Right cardiac atrium (tissue), 5 donors: ENCODE data around the gene AHDC1. TPM values are rescaled to one million over a fixed set of nuclear protein-coding genes. Genes with fewer than 3 reads are reported as not detected.
A peak's percentile ranks its signal among the peaks of the same experiment; 100 is the strongest.

ENCODE experiments used
- ATAC-seq, 2 donors: fragments of 200-7000 bp; cut with Tn5 transposase; one replicate each; pipeline versions ENCODE4 v1.8.0 to v1.9.1; 2020; ENCODE audit warnings: moderate library complexity in 2 of 2, mild to moderate bottlenecking in 1 of 2
- DNase-seq, 3 donors: peaks; one replicate each; pipeline ENCODE4 v3.0.0-alpha.2; 2020
- H3K27ac ChIP-seq: one replicate; pipeline ENCODE4 v1.5.1; 2013; ENCODE audit warnings: mild to moderate bottlenecking, low read length, control low read depth, moderate library complexity
- H3K27me3 ChIP-seq: one replicate; pipeline ENCODE4 v1.6.1; 2013; ENCODE audit not compliant: control insufficient read depth, insufficient read depth
- H3K4me1 ChIP-seq: one replicate; pipeline ENCODE4 v1.6.1; 2013; ENCODE audit warnings: low read length; ENCODE audit not compliant: control insufficient read depth, insufficient read depth
- H3K4me3 ChIP-seq: one replicate; pipeline ENCODE4 v1.5.1; 2013; ENCODE audit warnings: low read length, control low read depth
- H3K9me3 ChIP-seq: one replicate; pipeline ENCODE4 v1.6.1; 2013; ENCODE audit warnings: low read length; ENCODE audit not compliant: control insufficient read depth
- WGBS: extraction: QIAGEN DNeasy Blood & Tissue Kit; methylation state at CpG from one replicate; pipeline ENCODE4 v1.1.7; 2013; 5-methylcytosine and 5-hydroxymethylcytosine counted together
- intact Hi-C, 4 donors: fragments of 100-400 bp; cut with DNase I; formaldehyde crosslinking; loops; one replicate each; pipeline versions ENCODE4 v1.11.0 to v1.14.0; 2022 to 2023
- polyA plus RNA-seq: library from polyadenylated mRNA; stranded (reverse); fragments of 200-250 nt; gene quantifications from one replicate; pipeline ENCODE4 v1.2.3, GENCODE V29; 2013
- total RNA-seq, 4 donors: library from RNA; stranded (reverse); fragmentation: NEBNext Ultra II Directional; extraction: Animal tissue kit (Norgen Biotek cat#: 25700); gene quantifications; one replicate each; pipeline ENCODE4 v1.2.1, GENCODE V29; 2021
- donor health status: healthy with polysubstance abuse.
- donor health status: DM: no; HTN: yes; CAD: no.
- donor health status: DM: no; HTN: no; CAD: no.
- donor health status: DM: no; HTN: yes; CAD: no; lungs with severe emphysema.
- donor health status: DM: yes; HTN: yes; CAD: no.

Gene AHDC1
- total and polyA plus RNA-seq, 5 donors, result 26.3 to 53.5 (median 48.5) TPM

- no peak for ATAC-seq
Measured at GRCh38 chr1:27589441-27589840, 14.5 kb downstream of the AHDC1 start.

GRCh38 chr1:27588256-27589232, 15.4 kb downstream of the AHDC1 start:
- Histone ChIP-seq H3K27me3 (no peaks in the 10 kb centered on the region), H3K4me3 (no peak overlapping the region), H3K27ac (peak overlapping the region; percentile 61), H3K9me3 (no peaks in the 10 kb centered on the region), H3K4me1 (peaks cover 47% of the 10 kb centered on the region)
- 35% methylated on average over 12 of the region's 12 CpGs for WGBS
- intact Hi-C loops, result no loop called here
- ATAC-seq (peak; percentile 36 to 59), DNase-seq (peak in 1 of 3 donors; percentile 63)

More at GRCh38 chr1:27589441-27589840, 14.5 kb downstream of the AHDC1 start:
- Histone ChIP-seq H3K4me3 (no peak overlapping the region), H3K27me3 (no peaks in the 10 kb centered on the region), H3K4me1 (peaks cover 52% of the 10 kb centered on the region), H3K9me3 (no peaks in the 10 kb centered on the region), H3K27ac (peak overlapping the region; percentile 61)
- intact Hi-C loops, result no loop called here
- DNase-seq, result no peak
- WGBS, result 48% methylated on average over 6 of the region's 6 CpGs

- WGBS, result 64% methylated on average over 3 of the region's 3 CpGs
- Histone ChIP-seq H3K4me3 (no peak overlapping the region), H3K4me1 (peaks cover 36% of the 10 kb centered on the region), H3K27me3 (no peaks in the 10 kb centered on the region), H3K9me3 (no peaks in the 10 kb centered on the region), H3K27ac (no peak overlapping the region)
- no peak for ATAC-seq
- intact Hi-C loops, result no loop called here
- DNase-seq, result peak in 1 of 3 donors; percentile 29
Measured at GRCh38 chr1:27585684-27586083, 18.3 kb downstream of the AHDC1 start.

GRCh38 chr1:27584453-27584852, 19.5 kb downstream of the AHDC1 start:
- H3K4me1 ChIP-seq, result peaks cover 28% of the 10 kb centered on the region

GRCh38 chr1:27583479-27583878, 20.5 kb downstream of the AHDC1 start:
- ATAC-seq, result no peak

More at GRCh38 chr1:27584453-27584852, 19.5 kb downstream of the AHDC1 start:
- WGBS, result 91% methylated on average over 3 of the region's 3 CpGs
- intact Hi-C loops, result no loop called here
- no peaks in the 10 kb centered on the region for H3K9me3 ChIP-seq
- H3K27me3 ChIP-seq, result no peaks in the 10 kb centered on the region
- no peak overlapping the region for H3K4me3 ChIP-seq
- H3K27ac ChIP-seq, result no peak overlapping the region
- DNase-seq, result peak in 1 of 3 donors; percentile 7
- ATAC-seq, result no peak

GRCh38 chr1:27581823-27582243, 22.1 kb downstream of the AHDC1 start:
- Histone ChIP-seq H3K27me3 (no peaks in the 10 kb centered on the region), H3K4me3 (no peak overlapping the region), H3K27ac (peak overlapping the region; percentile 18), H3K9me3 (no peaks in the 10 kb centered on the region), H3K4me1 (peaks cover 22% of the 10 kb centered on the region)
- peak in 2 of 3 donors; percentile 74 for DNase-seq
- intact Hi-C loops, result no loop called here
- 49% methylated on average over 6 of the region's 6 CpGs for WGBS
- ATAC-seq, result peak; percentile 66 to 79

More at GRCh38 chr1:27583479-27583878, 20.5 kb downstream of the AHDC1 start:
- no peak overlapping the region for H3K4me3 ChIP-seq
- WGBS, result 63% methylated on average over 3 of the region's 3 CpGs
- no peak overlapping the region for H3K27ac ChIP-seq
- DNase-seq, result peak in 1 of 3 donors; percentile 5
- intact Hi-C loops, result no loop called here
- H3K27me3 ChIP-seq, result no peaks in the 10 kb centered on the region
- H3K4me1 ChIP-seq, result peaks cover 19% of the 10 kb centered on the region
- H3K9me3 ChIP-seq, result no peaks in the 10 kb centered on the region

- Histone ChIP-seq H3K9me3 (no peaks in the 10 kb centered on the region), H3K27ac (peak overlapping the region; percentile 73), H3K4me3 (no peak overlapping the region), H3K27me3 (no peaks in the 10 kb centered on the region), H3K4me1 (peaks cover 39% of the 10 kb centered on the region)
- ATAC-seq, result peak; percentile 20
- 31% methylated on average over 4 of the region's 4 CpGs for WGBS
- DNase-seq, result peak in 2 of 3 donors; percentile 68 to 72
- intact Hi-C loops, result no loop called here
Measured at GRCh38 chr1:27577504-27578188, 26.3 kb downstream of the AHDC1 start.

- Histone ChIP-seq H3K4me3 (no peak overlapping the region), H3K27me3 (no peaks in the 10 kb centered on the region), H3K9me3 (no peaks in the 10 kb centered on the region), H3K4me1 (peaks cover 45% of the 10 kb centered on the region), H3K27ac (peak overlapping the region; percentile 73)
- 51% methylated on average over 7 of the region's 7 CpGs for WGBS
- peak in 2 of 3 donors; percentile 47 to 72 for DNase-seq
- ATAC-seq, result no peak
- intact Hi-C loops, result no loop called here
Measured at GRCh38 chr1:27576806-27577227, 27.1 kb downstream of the AHDC1 start.

- Histone ChIP-seq H3K27me3 (no peaks in the 10 kb centered on the region), H3K27ac (peak overlapping the region; percentile 95), H3K4me3 (peak overlapping the region; percentile 59), H3K9me3 (no peaks in the 10 kb centered on the region), H3K4me1 (peaks cover 46% of the 10 kb centered on the region)
- DNase-seq (peak; percentile 75 to 92 (median 89)), ATAC-seq (peak; percentile 74 to 79)
- intact Hi-C loops, result no loop called here
- 5% methylated on average over 44 of the region's 44 CpGs for WGBS
Measured at GRCh38 chr1:27575840-27576331, 28.1 kb downstream of the AHDC1 start.

- peak; percentile 86 to 94 (median 94) for DNase-seq
- peak overlapping the region; percentile 59 for H3K4me3 ChIP-seq
- 7% methylated on average over 83 of the region's 83 CpGs for WGBS
- peak; percentile 73 to 79 for ATAC-seq
- no peaks in the 10 kb centered on the region for H3K27me3 ChIP-seq
- intact Hi-C loops, result no loop called here
- H3K27ac ChIP-seq, result peak overlapping the region; percentile 95
- no peaks in the 10 kb centered on the region for H3K9me3 ChIP-seq
- H3K4me1 ChIP-seq, result peaks cover 51% of the 10 kb centered on the region
Measured at GRCh38 chr1:27574871-27575831, 28.8 kb downstream of the AHDC1 start.
